HG03378 (cell line): ENCODE results near the gene RDX.

ENCODE experiments used
- ATAC-seq: cut with Tn5 transposase; IDR thresholded peaks from one replicate; pipeline ENCODE4 v1.9.1; 2021; ENCODE audit warnings: mild to moderate bottlenecking, moderate library complexity; ENCODE audit not compliant: unreplicated experiment

Gene RDX

GRCh38 chr11:110133160-110133559 is 163.3 kb downstream of the RDX start:
- ATAC-seq, result no peak

DNA sequence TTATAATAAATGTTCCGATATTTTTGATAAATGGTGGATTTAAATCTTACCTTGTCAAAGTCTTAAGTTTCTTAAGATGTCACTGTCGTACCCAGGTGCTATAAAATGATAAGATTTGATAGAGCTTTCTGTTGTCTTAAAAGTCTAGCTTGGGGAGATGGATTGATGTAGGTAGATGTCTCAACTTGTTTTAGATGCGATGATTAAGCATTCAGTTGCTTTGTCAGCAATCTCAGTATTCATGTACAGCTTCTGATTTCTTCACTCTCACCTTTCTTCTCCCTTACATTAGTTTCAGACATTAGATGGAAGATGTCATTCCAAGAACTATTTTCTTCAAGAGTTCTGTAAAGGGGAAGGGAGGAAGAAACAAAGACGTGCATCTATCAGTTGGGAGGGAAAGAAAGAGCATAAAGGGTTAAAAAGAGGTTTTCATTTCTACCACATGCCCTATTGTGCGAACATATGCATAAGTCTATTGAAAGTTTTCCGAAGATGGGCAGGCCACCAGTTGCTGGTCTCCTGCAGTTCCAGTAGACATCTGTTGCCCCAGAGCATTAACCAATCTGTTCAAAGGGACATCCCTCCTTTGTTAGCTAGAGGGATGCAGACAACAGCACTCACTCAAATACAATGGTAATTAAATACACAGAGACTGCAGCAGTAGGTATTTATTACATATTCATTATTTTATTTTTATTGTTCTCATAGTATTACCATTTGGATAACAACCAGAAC is 164.9 kb downstream of the RDX start:
- ATAC-seq, result no peak

- no peak for ATAC-seq
These were observed 165.7 kb downstream of the RDX start for GRCh38 chr11:110130642-110131238.

GRCh38 chr11:110128161-110128560 is 168.3 kb downstream of the RDX start:
- ATAC-seq, result no peak

GRCh38 chr11:110126936-110127335 is 169.5 kb downstream of the RDX start:
- no peak for ATAC-seq

DNA sequence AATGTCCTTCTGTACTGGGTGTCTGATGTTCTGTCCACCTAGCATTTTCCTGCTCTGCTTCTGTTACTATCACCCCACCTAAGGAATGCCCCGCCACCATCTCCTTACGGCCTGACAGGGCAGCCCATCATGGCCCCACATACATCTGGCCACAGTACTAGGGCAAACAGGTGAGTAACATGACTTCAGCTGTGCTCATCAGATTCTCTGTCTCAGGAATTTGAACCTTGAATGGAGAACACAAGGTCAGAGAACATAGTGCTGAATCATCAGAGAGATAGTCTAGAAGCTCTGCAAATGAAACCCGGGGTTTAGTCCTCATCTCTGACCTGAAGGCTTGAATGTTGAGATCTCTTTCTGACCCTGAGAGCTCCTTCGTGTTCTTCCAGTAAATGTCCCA is 170.8 kb downstream of the RDX start:
- ATAC-seq, result no peak
